OCI-LY3 (cell line): ENCODE results near the gene ADAMTS16.

ENCODE experiments used
- EZH2phosphoT487 ChIP-seq: fragments of 200-600 bp; shearing (Covaris generic); IDR thresholded peaks from 2 replicates; pipeline ENCODE4 v1.6.1; 2018; ENCODE audit warnings: antibody characterized with exemption, mixed run types, low read depth
- TF ChIP-seq, protein P1 (sequence below): fragments of 200-600, 300-600 bp; sonication (generic); IDR thresholded peaks from 2 replicates; pipeline ENCODE4 v1.5.1; 2014; ENCODE audit warnings: antibody characterized with exemption, low read length, low read depth

GRCh38 chr5:5135957-5136676 is 4.0 kb upstream of the ADAMTS16 start:
- TF ChIP-seq, protein P1, sequence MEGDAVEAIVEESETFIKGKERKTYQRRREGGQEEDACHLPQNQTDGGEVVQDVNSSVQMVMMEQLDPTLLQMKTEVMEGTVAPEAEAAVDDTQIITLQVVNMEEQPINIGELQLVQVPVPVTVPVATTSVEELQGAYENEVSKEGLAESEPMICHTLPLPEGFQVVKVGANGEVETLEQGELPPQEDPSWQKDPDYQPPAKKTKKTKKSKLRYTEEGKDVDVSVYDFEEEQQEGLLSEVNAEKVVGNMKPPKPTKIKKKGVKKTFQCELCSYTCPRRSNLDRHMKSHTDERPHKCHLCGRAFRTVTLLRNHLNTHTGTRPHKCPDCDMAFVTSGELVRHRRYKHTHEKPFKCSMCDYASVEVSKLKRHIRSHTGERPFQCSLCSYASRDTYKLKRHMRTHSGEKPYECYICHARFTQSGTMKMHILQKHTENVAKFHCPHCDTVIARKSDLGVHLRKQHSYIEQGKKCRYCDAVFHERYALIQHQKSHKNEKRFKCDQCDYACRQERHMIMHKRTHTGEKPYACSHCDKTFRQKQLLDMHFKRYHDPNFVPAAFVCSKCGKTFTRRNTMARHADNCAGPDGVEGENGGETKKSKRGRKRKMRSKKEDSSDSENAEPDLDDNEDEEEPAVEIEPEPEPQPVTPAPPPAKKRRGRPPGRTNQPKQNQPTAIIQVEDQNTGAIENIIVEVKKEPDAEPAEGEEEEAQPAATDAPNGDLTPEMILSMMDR, result no peak
- no peak for TF ChIP-seq EZH2phosphoT487
